GM12878 (cell line): Measurements from ENCODE around the gene CHCHD6.

Experiments used
- FOXM1 ChIP-seq: IDR thresholded peaks from 2 replicates; pipeline ENCODE4 v1.6.1; 2012; ENCODE audit warnings: low read depth, mild to moderate bottlenecking, inconsistent platforms, low read length, moderate library complexity
- POLR2A ChIP-seq: IDR thresholded peaks from 2 replicates; pipeline ENCODE4 v1.6.1; 2011; ENCODE audit warnings: low read depth, mild to moderate bottlenecking, low read length
- SP1 ChIP-seq: IDR thresholded peaks from one replicate; pipeline ENCODE4 v1.6.1; 2011; ENCODE audit warnings: low read depth, low read length
- TAF1 ChIP-seq: IDR thresholded peaks from 2 replicates; pipeline ENCODE4 v1.6.1; 2011; ENCODE audit warnings: mild to moderate bottlenecking, low read depth, low read length, borderline replicate concordance
- YBX1 ChIP-seq: fragments of 450-650 bp; IDR thresholded peaks from 2 replicates; pipeline ENCODE4 v1.6.1; 2016; ENCODE audit warnings: antibody characterized with exemption
- TF ChIP-seq, protein P1 (sequence below), 3 experiments: IDR thresholded peaks in 2 of 3; conservative IDR thresholded peaks in 1 of 3; 2 replicates each; pipeline ENCODE4 v1.5.1; 2011; ENCODE audit warnings: low read depth in 3 of 3, low read length in 3 of 3, mild to moderate bottlenecking in 3 of 3, control low read depth in 2 of 3, moderate library complexity in 2 of 3, inconsistent platforms in 1 of 3, mixed read lengths in 1 of 3; ENCODE audit not compliant: control insufficient read depth in 2 of 3, insufficient read depth in 1 of 3; ENCODE audit errors: extremely low read depth in 1 of 3
- TF ChIP-seq, protein P2 (sequence below): IDR thresholded peaks from 2 replicates; pipeline ENCODE4 v1.6.1; 2011; ENCODE audit warnings: borderline replicate concordance, low read depth, mild to moderate bottlenecking, moderate library complexity, mixed read lengths, low read length; ENCODE audit not compliant: insufficient read depth; ENCODE audit errors: extremely low read length

DNA sequence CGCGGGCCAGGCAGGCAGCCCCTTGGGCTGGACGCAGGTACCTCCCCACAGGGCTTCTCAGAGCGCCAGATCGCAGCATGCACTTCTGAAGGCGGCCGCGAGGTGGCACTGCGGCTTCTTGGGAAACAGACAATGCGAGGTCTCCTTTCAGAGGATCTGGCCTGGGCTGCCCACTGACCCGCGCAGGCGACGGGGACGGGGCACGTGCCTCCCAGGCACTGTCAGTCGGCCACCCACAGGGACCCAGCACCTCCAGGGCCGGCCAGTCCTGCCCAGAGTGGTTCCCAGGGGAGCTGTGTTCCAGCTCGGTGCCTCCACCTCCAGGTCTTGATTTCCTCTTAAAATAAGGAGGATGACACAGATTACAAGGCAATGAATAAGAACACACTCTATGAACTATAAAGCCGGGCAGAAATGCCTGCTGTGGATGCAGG is 24.7 kb upstream of the CHCHD6 start:
- TF ChIP-seq, protein P1, sequence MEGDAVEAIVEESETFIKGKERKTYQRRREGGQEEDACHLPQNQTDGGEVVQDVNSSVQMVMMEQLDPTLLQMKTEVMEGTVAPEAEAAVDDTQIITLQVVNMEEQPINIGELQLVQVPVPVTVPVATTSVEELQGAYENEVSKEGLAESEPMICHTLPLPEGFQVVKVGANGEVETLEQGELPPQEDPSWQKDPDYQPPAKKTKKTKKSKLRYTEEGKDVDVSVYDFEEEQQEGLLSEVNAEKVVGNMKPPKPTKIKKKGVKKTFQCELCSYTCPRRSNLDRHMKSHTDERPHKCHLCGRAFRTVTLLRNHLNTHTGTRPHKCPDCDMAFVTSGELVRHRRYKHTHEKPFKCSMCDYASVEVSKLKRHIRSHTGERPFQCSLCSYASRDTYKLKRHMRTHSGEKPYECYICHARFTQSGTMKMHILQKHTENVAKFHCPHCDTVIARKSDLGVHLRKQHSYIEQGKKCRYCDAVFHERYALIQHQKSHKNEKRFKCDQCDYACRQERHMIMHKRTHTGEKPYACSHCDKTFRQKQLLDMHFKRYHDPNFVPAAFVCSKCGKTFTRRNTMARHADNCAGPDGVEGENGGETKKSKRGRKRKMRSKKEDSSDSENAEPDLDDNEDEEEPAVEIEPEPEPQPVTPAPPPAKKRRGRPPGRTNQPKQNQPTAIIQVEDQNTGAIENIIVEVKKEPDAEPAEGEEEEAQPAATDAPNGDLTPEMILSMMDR (IDR thresholded peaks at IDR 0.05 in 2 of 3, conservative IDR thresholded peaks at IDR 0.05 in 1 of 3; ENCODE audit: control insufficient read depth in 2 of 3, extremely low read depth in 1 of 3, insufficient read depth in 1 of 3, low read depth in 3 of 3, low read length in 3 of 3) = peak; percentile 89 to 98 (median 94)
- TF ChIP-seq FOXM1 = no peak
- TF ChIP-seq YBX1 = no peak
- TF ChIP-seq, protein P2, sequence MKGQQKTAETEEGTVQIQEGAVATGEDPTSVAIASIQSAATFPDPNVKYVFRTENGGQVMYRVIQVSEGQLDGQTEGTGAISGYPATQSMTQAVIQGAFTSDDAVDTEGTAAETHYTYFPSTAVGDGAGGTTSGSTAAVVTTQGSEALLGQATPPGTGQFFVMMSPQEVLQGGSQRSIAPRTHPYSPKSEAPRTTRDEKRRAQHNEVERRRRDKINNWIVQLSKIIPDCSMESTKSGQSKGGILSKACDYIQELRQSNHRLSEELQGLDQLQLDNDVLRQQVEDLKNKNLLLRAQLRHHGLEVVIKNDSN = no peak
- TF ChIP-seq SP1 = no peak
- no peak for TF ChIP-seq POLR2A
- TF ChIP-seq TAF1 = no peak
